ENCODE results near the gene NRGN. TPM values are rescaled to one million over a fixed set of nuclear protein-coding genes. Genes with fewer than 3 reads are reported as not detected.
A peak's percentile ranks its signal among the peaks of the same experiment; 100 is the strongest.

The NRGN gene
- not detected in 2 replicates for total RNA-seq
- polyA plus RNA-seq, result 1.1 and 1.2 TPM in 2 replicates

DNA sequence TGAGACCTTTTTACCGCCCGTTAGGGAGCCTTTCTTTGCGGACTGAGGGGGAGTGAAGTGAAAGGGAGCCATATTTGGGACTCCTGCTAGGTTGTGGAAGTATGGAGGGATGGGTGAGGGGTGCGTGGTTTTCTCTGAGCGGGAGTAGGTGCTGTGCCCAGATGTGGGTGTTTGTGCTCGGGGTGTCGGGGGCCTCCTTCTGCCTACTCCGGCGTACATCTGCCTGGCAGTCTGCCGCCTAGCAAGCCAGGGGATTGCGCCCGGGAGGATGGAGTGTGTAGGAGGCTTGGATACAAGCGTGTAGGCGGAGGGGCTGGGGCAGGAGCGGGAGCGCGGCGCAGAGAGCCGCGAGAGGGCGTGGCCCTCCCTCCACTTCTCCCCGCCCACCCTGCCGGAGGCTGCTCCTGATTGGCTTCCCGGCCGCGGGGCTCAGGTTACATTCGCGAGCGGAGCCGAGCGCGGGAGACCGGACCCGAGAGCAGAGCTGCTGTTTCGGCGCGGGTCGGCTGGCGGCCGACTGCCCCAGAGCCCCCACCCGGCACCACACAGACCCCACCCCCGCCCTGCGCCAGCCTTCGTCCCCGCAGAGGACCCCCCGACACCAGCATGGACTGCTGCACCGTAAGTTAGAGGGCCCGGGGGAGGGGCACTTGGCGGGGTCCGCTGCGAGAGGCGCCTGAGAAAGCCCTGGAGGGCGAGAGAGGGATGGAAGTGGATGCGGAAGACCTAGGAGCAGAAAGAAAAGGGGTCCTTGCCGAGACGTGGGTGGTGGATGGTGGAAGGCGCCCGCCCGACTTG, at the start of gene NRGN:
NRGN (plus strand) TSS at position 464 of the 798 bp plus-strand sequence; CDS start at position 607, 143 bp downstream.
- H3K27me3 ChIP-seq, result peaks cover 79% of the 10 kb centered on the region
- H3K79me2 ChIP-seq, result no peaks in the 10 kb centered on the region
- no peaks in the 10 kb centered on the region for H3K9me2 ChIP-seq (replicated peaks; ENCODE audit: insufficient read depth)
- H4K20me1 ChIP-seq (ENCODE audit: insufficient read depth, poor library complexity, severe bottlenecking), result no peaks in the 10 kb centered on the region
- 3% methylated on average over 19 of the region's 59 CpGs for WGBS (ENCODE audit: low lambda C conversion rate, missing lambda C conversion rate)
- peak within 1 kb of the TSS; percentile 41 for H2AFZ ChIP-seq
- TF ChIP-seq EZH2 (IDR thresholded peaks at IDR 0.05; ENCODE audit: borderline replicate concordance) (no peak), EZH2phosphoT487 (IDR thresholded peaks at IDR 0.05; ENCODE audit: low read depth, severe bottlenecking, unreplicated experiment) (no peak)
- TF ChIP-seq, protein P1, sequence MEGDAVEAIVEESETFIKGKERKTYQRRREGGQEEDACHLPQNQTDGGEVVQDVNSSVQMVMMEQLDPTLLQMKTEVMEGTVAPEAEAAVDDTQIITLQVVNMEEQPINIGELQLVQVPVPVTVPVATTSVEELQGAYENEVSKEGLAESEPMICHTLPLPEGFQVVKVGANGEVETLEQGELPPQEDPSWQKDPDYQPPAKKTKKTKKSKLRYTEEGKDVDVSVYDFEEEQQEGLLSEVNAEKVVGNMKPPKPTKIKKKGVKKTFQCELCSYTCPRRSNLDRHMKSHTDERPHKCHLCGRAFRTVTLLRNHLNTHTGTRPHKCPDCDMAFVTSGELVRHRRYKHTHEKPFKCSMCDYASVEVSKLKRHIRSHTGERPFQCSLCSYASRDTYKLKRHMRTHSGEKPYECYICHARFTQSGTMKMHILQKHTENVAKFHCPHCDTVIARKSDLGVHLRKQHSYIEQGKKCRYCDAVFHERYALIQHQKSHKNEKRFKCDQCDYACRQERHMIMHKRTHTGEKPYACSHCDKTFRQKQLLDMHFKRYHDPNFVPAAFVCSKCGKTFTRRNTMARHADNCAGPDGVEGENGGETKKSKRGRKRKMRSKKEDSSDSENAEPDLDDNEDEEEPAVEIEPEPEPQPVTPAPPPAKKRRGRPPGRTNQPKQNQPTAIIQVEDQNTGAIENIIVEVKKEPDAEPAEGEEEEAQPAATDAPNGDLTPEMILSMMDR (IDR thresholded peaks at IDR 0.05; ENCODE audit: poor library complexity), result no peak
- H3K4me3 ChIP-seq, result peak within 1 kb of the TSS; percentile 27
- H3K9me3 ChIP-seq (ENCODE audit: low read depth), result no peaks in the 10 kb centered on the region
- peak; percentile 96 for DNase-seq (ENCODE audit: low spot score)
- no peak within 1 kb of the TSS for H3K27ac ChIP-seq
- H3K4me2 ChIP-seq, result peak within 1 kb of the TSS; percentile 93
- H3K36me3 ChIP-seq (replicated peaks; ENCODE audit: insufficient read depth, low read depth), result no peaks in the 10 kb centered on the region
- no peaks in the 10 kb centered on the region for H3K4me1 ChIP-seq (ENCODE audit: insufficient read depth)

DNA sequence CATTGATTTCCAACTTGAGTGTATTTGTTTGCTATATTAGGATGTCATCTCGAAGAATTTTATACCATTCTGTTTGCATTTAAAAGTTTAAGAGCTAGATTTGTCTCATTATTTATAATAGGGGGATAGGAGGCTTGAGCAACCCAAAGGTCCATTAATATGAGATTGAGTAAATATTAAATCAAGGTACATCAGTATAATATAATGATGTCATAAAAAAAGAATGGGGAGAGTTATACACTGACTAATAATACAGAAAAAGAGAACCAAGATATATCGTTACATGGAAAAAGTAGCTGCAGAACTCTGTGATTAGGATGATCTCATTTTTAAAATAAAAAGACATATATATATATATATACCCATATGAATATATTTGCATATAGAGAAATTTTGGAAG, 46.6 kb upstream of the NRGN start:
- Histone ChIP-seq H3K79me2 (no peaks in the 10 kb centered on the region), H4K20me1 (ENCODE audit: insufficient read depth, poor library complexity, severe bottlenecking) (no peaks in the 10 kb centered on the region), H2AFZ (no peak overlapping the region), H3K4me1 (ENCODE audit: insufficient read depth) (no peaks in the 10 kb centered on the region), H3K4me2 (no peak overlapping the region), H3K4me3 (no peak overlapping the region), H3K36me3 (replicated peaks; ENCODE audit: insufficient read depth, low read depth) (no peaks in the 10 kb centered on the region), H3K27me3 (no peaks in the 10 kb centered on the region), H3K9me2 (replicated peaks; ENCODE audit: insufficient read depth) (no peaks in the 10 kb centered on the region), H3K9me3 (ENCODE audit: low read depth) (no peaks in the 10 kb centered on the region), H3K27ac (no peak overlapping the region)
- 93% methylated on average over 2 of the region's 2 CpGs for whole genome bisulfite sequencing (ENCODE audit: low lambda C conversion rate, missing lambda C conversion rate)
- TF ChIP-seq, protein P1 (IDR thresholded peaks at IDR 0.05; ENCODE audit: poor library complexity), result no peak
- TF ChIP-seq EZH2 (IDR thresholded peaks at IDR 0.05; ENCODE audit: borderline replicate concordance) (no peak), EZH2phosphoT487 (IDR thresholded peaks at IDR 0.05; ENCODE audit: low read depth, severe bottlenecking, unreplicated experiment) (no peak)
- DNase-seq (ENCODE audit: low spot score), result no peak

DNA sequence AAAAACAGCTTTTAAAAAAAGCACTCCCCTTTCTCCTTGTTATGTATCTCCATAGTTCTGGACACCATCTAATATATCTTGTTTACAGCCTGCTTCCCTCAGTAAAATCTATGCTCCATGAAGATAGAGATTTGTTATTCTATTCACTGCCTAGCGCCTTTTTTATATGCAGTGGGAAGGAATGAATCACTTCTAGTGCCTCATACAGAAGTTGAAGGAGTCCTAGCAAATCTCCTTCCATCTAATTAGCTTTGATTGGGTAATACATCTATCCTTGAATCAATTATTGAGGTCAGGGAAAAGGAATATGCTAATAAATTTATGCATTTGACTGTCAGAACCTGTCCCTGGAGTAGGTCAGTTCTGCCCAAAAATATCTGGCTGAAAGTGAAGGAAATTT, 40.2 kb upstream of the NRGN start:
- Histone ChIP-seq H3K4me2 (no peak overlapping the region), H4K20me1 (ENCODE audit: insufficient read depth, poor library complexity, severe bottlenecking) (no peaks in the 10 kb centered on the region), H3K9me3 (ENCODE audit: low read depth) (no peaks in the 10 kb centered on the region), H3K9me2 (replicated peaks; ENCODE audit: insufficient read depth) (no peaks in the 10 kb centered on the region), H3K4me1 (ENCODE audit: insufficient read depth) (no peaks in the 10 kb centered on the region), H3K36me3 (replicated peaks; ENCODE audit: insufficient read depth, low read depth) (no peaks in the 10 kb centered on the region), H3K27me3 (peaks cover 4% of the 10 kb centered on the region), H3K79me2 (no peaks in the 10 kb centered on the region), H2AFZ (no peak overlapping the region), H3K4me3 (no peak overlapping the region), H3K27ac (no peak overlapping the region)
- TF ChIP-seq EZH2 (IDR thresholded peaks at IDR 0.05; ENCODE audit: borderline replicate concordance) (no peak), EZH2phosphoT487 (IDR thresholded peaks at IDR 0.05; ENCODE audit: low read depth, severe bottlenecking, unreplicated experiment) (no peak)
- TF ChIP-seq, protein P1 (IDR thresholded peaks at IDR 0.05; ENCODE audit: poor library complexity), result no peak
- no peak for DNase-seq (ENCODE audit: low spot score)
- 84% methylated on average over 1 of the region's 1 CpG for WGBS (ENCODE audit: low lambda C conversion rate, missing lambda C conversion rate)
